C4-2B (cell line): ENCODE results near the gene PFN3.

Source experiments
- H3K27ac ChIP-seq: fragments of 450-650 bp; 2 replicates; pipeline ENCODE4 v1.5.1; 2017
- CTCF ChIP-seq: fragments of 450-650 bp; conservative IDR thresholded peaks from 2 replicates; pipeline ENCODE4 v1.5.1; 2017; ENCODE audit warnings: mild to moderate bottlenecking
- ZFX ChIP-seq: fragments of 450-650 bp; IDR thresholded peaks from 2 replicates; pipeline ENCODE4 v1.6.1; 2017

The PFN3 gene

GRCh38 chr5:177403102-177403791, 2.8 kb upstream of the PFN3 start:
- H3K27ac ChIP-seq, result peak overlapping the region; percentile 96
- TF ChIP-seq CTCF (no peak), ZFX (peak; percentile 75; the same call in 1 of the 2 replicates)

GRCh38 chr5:177402271-177403043, 2.0 kb upstream of the PFN3 start:
- H3K27ac ChIP-seq, result peak overlapping the region; percentile 96
- TF ChIP-seq ZFX (peak; percentile 73; the same call in 1 of the 2 replicates), CTCF (peak; percentile 75)

- TF ChIP-seq CTCF (no peak), ZFX (no peak)
- H3K27ac ChIP-seq, result no peak overlapping the region
Observed at GRCh38 chr5:177397875-177398390, 2.5 kb downstream of the PFN3 start.

- no peak for TF ChIP-seq CTCF
- no peak for TF ChIP-seq ZFX
- H3K27ac ChIP-seq, result no peak overlapping the region
Observed at GRCh38 chr5:177396807-177397206, 3.7 kb downstream of the PFN3 start.

GRCh38 chr5:177396078-177396477, 4.4 kb downstream of the PFN3 start:
- no peak overlapping the region for H3K27ac ChIP-seq
- TF ChIP-seq ZFX, result no peak
- no peak for TF ChIP-seq CTCF

GRCh38 chr5:177393990-177394389, 6.5 kb downstream of the PFN3 start:
- TF ChIP-seq CTCF, result no peak
- no peak for TF ChIP-seq ZFX

GRCh38 chr5:177393206-177393765, 7.2 kb downstream of the PFN3 start:
- H3K27ac ChIP-seq, result no peak overlapping the region
- TF ChIP-seq CTCF (no peak), ZFX (no peak)

More at GRCh38 chr5:177393990-177394389, 6.5 kb downstream of the PFN3 start:
- no peak overlapping the region for H3K27ac ChIP-seq
